NCI-H2171 (cell line): ENCODE results near the gene CPNE5.
"Not testable (repeated sequence)": the region's sequence is repeated elsewhere in the genome, so short reads cannot be mapped to it uniquely, and the experiment has no call there.

ENCODE experiments used
- DNase-seq: peaks from one replicate; lab custom pipeline; 2025; lab: John Stamatoyannopoulos, UW

The CPNE5 gene

GRCh38 chr6:36815962-36816735, 23.1 kb downstream of the CPNE5 start:
- DNase-seq, result no peak

DNA sequence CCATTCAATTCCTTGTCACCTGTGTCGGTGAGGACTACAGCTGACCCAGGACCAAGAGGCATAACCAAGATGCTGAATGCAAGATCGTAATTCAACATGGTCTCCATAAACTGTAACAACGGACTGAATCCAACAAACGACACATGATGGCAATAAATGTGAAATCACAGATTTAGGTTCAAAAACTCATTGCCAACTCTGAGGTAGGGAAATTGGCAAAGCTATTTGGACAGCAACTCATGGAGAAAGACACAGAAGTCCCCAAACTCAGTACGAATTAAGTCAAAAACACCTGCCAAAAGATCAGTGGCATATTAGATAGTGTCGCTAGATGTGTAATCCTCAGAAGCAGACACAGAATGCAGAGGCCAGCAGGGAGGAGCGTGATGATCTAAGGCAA, 25.0 kb downstream of the CPNE5 start:
- DNase-seq, result no peak

DNA sequence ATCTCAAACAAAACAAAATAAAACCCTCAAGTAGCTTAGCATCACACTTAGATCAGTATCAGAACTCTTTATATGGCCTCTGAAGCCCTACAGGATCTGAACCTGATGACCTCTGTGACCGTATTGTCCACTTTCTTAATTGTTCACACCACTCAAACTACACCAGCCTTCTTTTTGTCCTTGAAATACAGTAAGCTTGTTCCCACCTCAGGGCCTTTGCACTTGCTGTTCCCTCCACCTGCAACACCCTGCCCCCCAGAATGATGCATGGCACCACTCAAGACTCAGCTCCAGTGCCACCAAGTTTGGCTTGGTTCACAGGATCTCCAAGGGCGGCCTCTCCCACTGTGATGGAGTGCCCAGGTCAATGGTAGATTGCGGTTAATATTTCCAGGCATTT, 25.7 kb downstream of the CPNE5 start:
- no peak for DNase-seq

- not testable (repeated sequence) for DNase-seq
Observed at GRCh38 chr6:36813047-36813446, 26.2 kb downstream of the CPNE5 start.

DNA sequence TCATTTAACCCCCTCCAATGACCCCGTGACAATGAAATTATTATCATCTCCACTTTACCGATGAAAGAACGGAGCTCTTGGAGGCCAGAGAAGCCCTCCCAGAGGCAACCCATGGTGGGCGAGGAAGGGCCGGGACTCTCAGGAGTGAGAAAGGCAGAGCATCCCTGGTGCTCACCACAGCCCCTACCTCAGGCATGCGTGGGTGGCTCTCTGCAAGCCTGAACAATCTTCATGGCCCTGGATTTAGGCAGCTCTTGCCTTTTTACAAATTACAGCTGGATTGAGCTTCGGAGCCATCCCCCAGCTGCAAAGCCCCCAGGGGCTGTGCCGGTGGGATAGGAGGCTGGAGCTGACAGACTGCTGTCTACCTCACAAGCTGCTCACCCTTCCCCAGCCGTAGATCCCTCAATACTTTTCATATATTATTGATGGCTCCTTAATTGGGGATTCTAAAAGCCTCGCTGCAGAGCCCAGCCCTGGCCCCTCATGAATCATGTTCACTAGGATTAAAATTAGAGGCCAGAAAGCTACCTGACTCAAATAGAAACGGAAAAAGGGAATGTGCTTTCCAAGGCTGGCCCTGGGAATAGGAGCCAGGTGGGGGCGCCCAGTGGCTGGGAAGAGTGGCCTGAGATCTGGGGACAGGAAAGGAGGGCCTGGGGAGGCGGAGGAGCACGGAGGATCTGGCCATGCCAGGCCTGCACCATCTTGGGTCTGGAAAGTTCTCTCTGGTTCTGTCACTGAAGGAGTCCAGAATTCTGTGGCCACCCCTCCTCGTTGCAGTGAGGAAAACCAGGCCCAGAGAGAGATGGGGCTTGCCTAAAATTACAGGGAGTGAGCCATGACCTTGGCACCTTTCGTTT, 29.1 kb downstream of the CPNE5 start:
- DNase-seq, result no peak

GRCh38 chr6:36809156-36809555, 30.1 kb downstream of the CPNE5 start:
- no peak for DNase-seq

- DNase-seq, result no peak
Observed at GRCh38 chr6:36808634-36809033, 30.6 kb downstream of the CPNE5 start.

DNA sequence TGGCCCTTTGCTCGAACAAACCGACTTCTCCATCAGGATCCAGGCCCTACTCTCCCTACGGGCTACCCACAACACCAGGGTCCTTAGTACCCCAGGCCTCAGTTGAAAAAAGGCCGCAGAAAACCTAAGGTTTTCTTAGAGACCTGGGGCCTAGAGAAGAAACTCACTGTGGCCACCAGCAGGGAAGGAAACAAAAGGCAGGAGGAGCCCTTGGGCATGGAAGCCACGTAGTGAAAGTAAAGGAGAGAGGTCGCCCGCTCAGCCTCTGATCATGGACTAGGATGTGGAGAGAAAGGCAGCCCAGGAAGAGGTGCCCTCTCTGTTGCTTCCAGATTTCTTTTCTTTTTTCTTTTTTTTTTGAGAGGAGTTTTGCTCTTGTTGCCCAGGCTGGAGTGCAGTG, 31.5 kb downstream of the CPNE5 start:
- DNase-seq, result no peak

DNA sequence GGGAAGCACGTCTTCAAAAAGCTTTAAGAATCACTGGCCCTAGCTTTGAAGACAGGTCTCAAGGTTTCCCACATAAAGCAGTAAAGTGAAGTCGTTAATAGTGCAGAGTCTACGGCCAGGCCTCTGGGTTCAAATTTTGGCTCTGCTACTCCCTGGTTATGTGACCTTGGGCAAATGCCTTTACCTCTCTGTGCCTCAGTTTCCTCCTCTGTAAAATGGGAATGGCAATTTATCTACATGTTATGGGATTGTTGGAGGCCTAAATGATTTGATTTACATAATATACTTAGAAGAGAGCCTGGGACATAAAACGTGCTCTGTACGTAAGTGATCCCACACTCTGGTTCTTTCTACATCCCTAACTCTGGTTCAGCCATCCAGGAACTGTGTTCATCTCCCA, 32.1 kb downstream of the CPNE5 start:
- DNase-seq, result no peak

- DNase-seq, result no peak
Observed at GRCh38 chr6:36805917-36806316, 33.3 kb downstream of the CPNE5 start.

- no peak for DNase-seq
Observed at GRCh38 chr6:36805096-36805797, 34.0 kb downstream of the CPNE5 start.

DNA sequence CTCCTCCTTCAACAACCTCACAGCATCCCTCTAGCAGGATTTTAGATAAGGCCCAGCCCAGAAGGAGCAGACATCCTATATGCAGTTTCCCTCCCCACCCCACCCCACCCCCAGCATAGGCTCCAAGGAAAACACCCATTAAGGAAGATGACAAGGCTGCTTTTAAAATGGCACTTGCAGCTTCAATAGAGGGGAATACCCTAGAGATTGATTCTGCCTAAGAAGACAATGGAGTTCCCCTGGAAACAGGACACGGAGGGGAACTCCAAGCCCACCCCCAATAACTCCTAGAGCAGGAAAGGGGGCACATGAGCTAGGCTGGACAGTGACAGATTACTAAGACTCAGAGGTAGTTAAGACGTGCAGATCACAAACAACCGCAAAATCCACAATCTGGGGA, 34.7 kb downstream of the CPNE5 start:
- no peak for DNase-seq

DNA sequence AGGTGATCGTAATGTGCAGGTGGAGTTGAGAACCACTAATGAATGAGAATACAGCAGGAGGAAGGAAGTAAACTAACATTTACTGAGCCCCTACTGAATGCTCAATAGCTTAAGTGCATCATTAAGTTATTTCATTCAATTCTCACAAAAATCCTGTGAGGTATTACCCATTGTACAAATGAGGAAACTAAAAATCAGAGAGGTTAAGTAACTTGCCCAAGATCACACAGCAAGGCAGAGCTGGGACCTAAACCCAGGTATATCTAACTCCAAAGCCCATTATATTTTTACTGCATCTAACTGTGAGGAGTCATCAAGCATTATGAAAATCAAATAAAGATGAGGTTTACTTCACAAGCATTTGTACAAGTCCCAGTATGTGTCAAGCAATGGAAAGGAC, 35.3 kb downstream of the CPNE5 start:
- no peak for DNase-seq

DNA sequence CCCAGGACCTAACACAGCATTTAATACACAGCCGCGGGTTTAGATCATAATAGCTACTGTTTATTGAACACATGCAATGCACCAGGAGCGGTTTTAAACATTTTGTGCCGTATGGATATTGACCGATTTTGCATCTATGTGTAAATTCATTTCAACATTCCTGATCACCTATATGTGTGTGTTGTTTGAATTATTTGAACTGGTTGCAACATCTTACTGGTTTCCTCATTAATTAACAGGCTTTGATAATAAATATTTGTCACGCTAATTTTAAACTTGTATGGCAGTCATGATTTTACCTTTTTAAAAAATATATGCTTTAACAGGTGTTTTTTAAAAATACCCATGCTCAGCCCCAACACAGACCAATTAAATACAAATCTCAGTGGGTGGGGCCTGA, 35.8 kb downstream of the CPNE5 start:
- no peak for DNase-seq

GRCh38 chr6:36800223-36801076, 38.8 kb downstream of the CPNE5 start:
- DNase-seq, result no peak

- DNase-seq, result no peak
Observed at GRCh38 chr6:36798852-36799251, 40.4 kb downstream of the CPNE5 start.

DNA sequence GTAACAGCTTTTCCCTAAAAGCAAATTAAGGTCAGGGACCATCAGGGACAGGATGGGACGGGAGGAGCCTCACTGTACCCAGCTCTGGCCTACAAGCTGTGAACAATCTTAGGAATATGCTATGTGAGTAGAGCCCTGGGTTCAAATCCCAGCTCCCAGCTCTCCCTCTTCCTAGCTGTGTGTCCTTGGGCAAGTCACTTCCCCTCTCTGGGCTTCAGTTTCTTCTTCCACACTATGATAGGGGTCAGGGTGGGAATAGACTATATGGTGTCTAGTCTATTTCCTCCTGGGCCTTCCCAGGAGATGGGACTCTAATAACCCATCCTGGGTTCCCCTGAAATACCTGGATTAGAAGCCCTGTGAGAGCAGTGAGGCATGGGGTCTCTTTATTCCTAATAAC, 41.6 kb downstream of the CPNE5 start:
- DNase-seq, result no peak

GRCh38 chr6:36797055-36797454, 42.2 kb downstream of the CPNE5 start:
- no peak for DNase-seq

DNA sequence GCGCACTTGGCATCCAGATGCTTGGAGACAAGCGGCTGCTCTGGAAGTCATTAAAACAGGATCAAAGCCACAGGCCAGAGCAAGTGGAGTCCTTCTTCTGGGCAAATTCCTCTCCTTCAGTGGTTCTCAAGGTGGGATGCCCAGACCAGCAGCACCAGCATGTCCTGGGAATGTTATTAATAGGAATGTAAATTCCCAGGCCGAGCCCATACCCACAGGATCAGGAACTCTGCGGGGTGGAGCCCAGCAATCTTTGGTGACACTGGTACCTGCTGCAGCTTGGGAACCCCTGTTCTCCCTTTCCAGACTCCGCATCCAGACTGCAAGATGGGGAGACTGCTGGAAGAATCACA, 44.6 kb downstream of the CPNE5 start:
- no peak for DNase-seq

- no peak for DNase-seq
Observed at GRCh38 chr6:36793913-36794712, 45.1 kb downstream of the CPNE5 start.

- DNase-seq, result no peak
Observed at GRCh38 chr6:36793296-36793912, 45.8 kb downstream of the CPNE5 start.
